IPS DF 6.9 (cell line): ENCODE data around the gene PYY.
A peak's percentile ranks its signal among the peaks of the same experiment; 100 is the strongest.

ENCODE experiments used
- DNase-seq: peaks from one replicate; pipeline ENCODE4 v3.0.0-alpha.2; 2013; ENCODE audit warnings: low read depth, low spot score
- H3K27ac ChIP-seq: one replicate; pipeline ENCODE4 v1.5.1; 2013; ENCODE audit warnings: low read length, control low read depth
- H3K27me3 ChIP-seq: 2 replicates; pipeline ENCODE4 v1.6.1; 2013; ENCODE audit warnings: mild to moderate bottlenecking, low read length; ENCODE audit not compliant: control insufficient read depth, insufficient read depth
- H3K36me3 ChIP-seq: 2 replicates; pipeline ENCODE4 v1.6.1; 2013; ENCODE audit warnings: low read length; ENCODE audit not compliant: control insufficient read depth, insufficient read depth
- H3K4me1 ChIP-seq: 2 replicates; pipeline ENCODE4 v1.6.1; 2013; ENCODE audit warnings: low read length; ENCODE audit not compliant: control insufficient read depth, insufficient read depth
- H3K4me3 ChIP-seq: 2 replicates; pipeline ENCODE4 v1.5.1; 2013; ENCODE audit warnings: mild to moderate bottlenecking, low read length
- H3K9me3 ChIP-seq: 2 replicates; pipeline ENCODE4 v1.6.1; 2013; ENCODE audit warnings: low read length, inconsistent platforms; ENCODE audit not compliant: control insufficient read depth, insufficient read depth
- WGBS: extraction: QIAGEN DNeasy Blood & Tissue Kit; methylation state at CpG from one replicate; pipeline ENCODE4 v1.1.7; 2013; ENCODE audit warnings: mixed read lengths, missing lambda C conversion rate; ENCODE audit not compliant: insufficient read length, insufficient coverage; 5-methylcytosine and 5-hydroxymethylcytosine counted together

PYY gene

DNA sequence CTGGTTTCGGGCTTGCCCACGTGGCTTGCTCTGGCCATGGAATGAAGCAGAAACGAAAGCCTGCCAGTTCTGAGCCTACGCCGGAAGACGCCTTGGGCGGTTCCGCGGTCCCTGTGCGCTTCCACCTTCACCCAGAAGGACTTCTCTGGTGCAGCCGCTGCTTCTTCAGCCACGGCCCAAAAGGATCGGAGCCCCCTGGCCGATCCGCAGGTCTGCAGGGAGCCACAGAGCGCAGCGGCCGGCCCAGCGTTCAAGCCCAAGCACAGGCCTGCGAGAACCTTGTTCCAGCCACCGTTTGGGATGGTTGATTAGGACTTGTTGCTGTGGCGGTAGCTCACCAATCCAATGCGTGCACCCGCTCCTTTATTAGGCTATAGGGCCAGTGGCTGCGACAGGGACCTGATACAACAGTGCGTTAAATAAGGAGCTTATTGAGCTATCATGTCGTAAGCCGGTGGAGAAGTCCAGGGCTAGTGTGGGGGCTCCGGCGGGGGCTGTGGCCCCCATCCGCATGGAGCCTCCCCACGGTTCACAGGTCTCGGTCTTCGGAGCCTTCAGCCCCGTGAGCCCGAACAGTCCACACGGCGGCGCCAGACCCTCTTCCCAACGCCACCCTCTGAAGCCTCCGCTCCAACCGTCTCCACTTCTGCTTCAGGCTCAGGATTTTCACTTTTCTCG, 36.3 kb downstream of the PYY start:
- H3K4me1 ChIP-seq, result peaks cover 5% of the 10 kb centered on the region
- WGBS, result no CpG with 5 or more reads among the region's 43 CpGs
- no peak overlapping the region for H3K27ac ChIP-seq
- H3K9me3 ChIP-seq, result no peaks in the 10 kb centered on the region
- no peaks in the 10 kb centered on the region for H3K27me3 ChIP-seq
- no peaks in the 10 kb centered on the region for H3K36me3 ChIP-seq
- no peak for DNase-seq
- H3K4me3 ChIP-seq, result peak overlapping the region; percentile 3; the same call in 1 of the 2 replicates

- no peaks in the 10 kb centered on the region for H3K27me3 ChIP-seq
- DNase-seq, result no peak
- peaks cover 5% of the 10 kb centered on the region for H3K4me1 ChIP-seq
- no peak overlapping the region; the same call in 1 of the 2 replicates for H3K4me3 ChIP-seq
- no peak overlapping the region for H3K27ac ChIP-seq
- H3K36me3 ChIP-seq, result no peaks in the 10 kb centered on the region
- WGBS, result no CpG with 5 or more reads among the region's 8 CpGs
- no peaks in the 10 kb centered on the region for H3K9me3 ChIP-seq
Measured at GRCh38 chr17:43917016-43917347, 36.8 kb downstream of the PYY start.

DNA sequence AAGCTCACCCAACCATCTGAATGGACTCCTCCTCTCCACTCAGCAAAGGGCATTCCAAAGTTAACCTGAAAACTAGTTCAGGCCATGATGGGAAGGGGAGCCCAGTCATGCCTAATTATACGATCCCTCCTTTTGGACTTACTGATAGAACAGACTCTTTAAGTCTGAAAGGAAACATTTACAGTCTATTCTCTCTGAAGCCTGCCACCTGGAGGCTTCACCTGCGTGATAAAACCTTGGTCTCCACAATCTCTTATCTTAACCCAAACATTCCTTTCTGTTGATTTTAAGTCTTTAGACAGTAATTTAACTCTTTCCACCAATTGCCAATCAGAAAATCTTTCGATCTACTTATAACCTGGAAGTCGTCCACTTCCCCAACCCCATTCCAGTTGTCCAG, 37.4 kb downstream of the PYY start:
- no CpG with 5 or more reads among the region's 4 CpGs for WGBS
- no peak for DNase-seq
- Histone ChIP-seq H3K9me3 (no peaks in the 10 kb centered on the region), H3K4me3 (no peak overlapping the region), H3K4me1 (peaks cover 5% of the 10 kb centered on the region), H3K36me3 (no peaks in the 10 kb centered on the region), H3K27ac (no peak overlapping the region), H3K27me3 (no peaks in the 10 kb centered on the region)

DNA sequence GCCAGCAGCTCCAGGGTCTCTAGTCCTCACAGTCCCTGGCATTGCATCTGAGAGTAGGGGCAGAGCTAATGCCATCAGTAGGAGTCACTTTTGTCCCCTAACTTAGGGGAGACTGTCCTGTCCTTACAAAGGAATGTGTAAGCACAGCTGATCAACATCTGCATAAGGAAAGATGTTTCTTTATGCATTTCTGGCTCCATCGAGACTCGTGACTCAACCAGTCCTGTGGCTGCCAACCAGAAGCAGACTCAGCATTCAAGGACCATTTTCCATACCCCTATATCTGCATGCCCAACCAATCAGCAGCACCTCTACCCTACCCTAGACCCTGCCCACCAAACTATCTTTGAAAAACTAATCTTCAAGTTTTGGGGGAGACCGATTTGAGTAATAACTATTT, 38.2 kb downstream of the PYY start:
- WGBS, result no CpG with 5 or more reads among the region's 3 CpGs
- no peaks in the 10 kb centered on the region for H3K9me3 ChIP-seq
- no peak overlapping the region for H3K27ac ChIP-seq
- H3K4me3 ChIP-seq, result no peak overlapping the region
- H3K4me1 ChIP-seq, result peaks cover 5% of the 10 kb centered on the region
- DNase-seq, result no peak
- H3K36me3 ChIP-seq, result no peaks in the 10 kb centered on the region
- no peaks in the 10 kb centered on the region for H3K27me3 ChIP-seq

- H3K9me3 ChIP-seq, result no peaks in the 10 kb centered on the region
- no peaks in the 10 kb centered on the region for H3K36me3 ChIP-seq
- H3K27me3 ChIP-seq, result no peaks in the 10 kb centered on the region
- H3K4me3 ChIP-seq, result no peak overlapping the region
- H3K4me1 ChIP-seq, result peaks cover 5% of the 10 kb centered on the region
- no peak overlapping the region for H3K27ac ChIP-seq
- no CpG with 5 or more reads among the region's 2 CpGs for WGBS
- no peak for DNase-seq
Measured at GRCh38 chr17:43914451-43914850, 39.3 kb downstream of the PYY start.

GRCh38 chr17:43913584-43913983, 40.2 kb downstream of the PYY start:
- no peaks in the 10 kb centered on the region for H3K36me3 ChIP-seq
- H3K27me3 ChIP-seq, result no peaks in the 10 kb centered on the region; the same call in 1 of the 2 replicates

DNA sequence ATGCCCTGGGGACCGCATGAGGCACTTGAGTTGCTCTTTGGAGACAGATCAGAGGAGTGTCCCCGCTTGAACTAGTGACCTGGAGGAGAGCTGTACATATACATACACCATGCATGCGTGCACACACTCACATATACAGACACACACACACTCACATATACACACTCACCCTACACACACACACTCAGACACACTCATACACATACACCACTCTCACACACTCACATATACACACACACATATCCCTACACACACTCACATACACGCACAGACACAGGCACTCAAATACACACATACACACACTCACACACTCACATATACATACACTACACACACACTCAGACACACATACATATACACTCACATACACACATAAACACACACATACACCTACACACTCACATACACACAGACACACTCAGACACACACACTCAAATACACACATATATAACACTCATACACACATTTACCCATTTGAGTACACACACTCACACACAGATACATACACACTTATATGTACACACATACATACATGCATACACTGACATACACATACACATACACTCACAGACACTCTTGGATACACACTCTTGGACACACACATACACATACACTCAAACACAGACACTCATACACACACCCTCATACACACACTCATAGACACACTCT, 41.0 kb downstream of the PYY start:
- 100% methylated on average over 1 of the region's 4 CpGs for WGBS
- peaks cover 5% of the 10 kb centered on the region for H3K4me1 ChIP-seq
- no peak for DNase-seq

More at GRCh38 chr17:43913584-43913983, 40.2 kb downstream of the PYY start:
- no CpG with 5 or more reads among the region's 6 CpGs for whole genome bisulfite sequencing
- no peak overlapping the region for H3K27ac ChIP-seq
- H3K9me3 ChIP-seq, result no peaks in the 10 kb centered on the region
- peaks cover 5% of the 10 kb centered on the region for H3K4me1 ChIP-seq
- no peak overlapping the region for H3K4me3 ChIP-seq
- no peak for DNase-seq

GRCh38 chr17:43911904-43912303, 41.8 kb downstream of the PYY start:
- Histone ChIP-seq H3K36me3 (no peaks in the 10 kb centered on the region), H3K4me1 (peaks cover 4% of the 10 kb centered on the region), H3K4me3 (no peak overlapping the region), H3K9me3 (no peaks in the 10 kb centered on the region), H3K27ac (no peak overlapping the region), H3K27me3 (no peaks in the 10 kb centered on the region; the same call in 1 of the 2 replicates)
- no CpG with 5 or more reads among the region's 8 CpGs for WGBS
- no peak for DNase-seq

More for the DNA sequence above, 41.0 kb downstream of the PYY start:
- no peaks in the 10 kb centered on the region for H3K9me3 ChIP-seq
- H3K27me3 ChIP-seq, result no peaks in the 10 kb centered on the region; the same call in 1 of the 2 replicates
- no peaks in the 10 kb centered on the region for H3K36me3 ChIP-seq
- H3K27ac ChIP-seq, result no peak overlapping the region
- no peak overlapping the region for H3K4me3 ChIP-seq

GRCh38 chr17:43909537-43910231, 44.1 kb downstream of the PYY start:
- Histone ChIP-seq H3K27ac (no peak overlapping the region), H3K27me3 (no peaks in the 10 kb centered on the region; the same call in 1 of the 2 replicates), H3K9me3 (no peaks in the 10 kb centered on the region), H3K36me3 (no peaks in the 10 kb centered on the region), H3K4me3 (no peak overlapping the region), H3K4me1 (peaks cover 4% of the 10 kb centered on the region)
- no peak for DNase-seq
- no CpG with 5 or more reads among the region's 7 CpGs for whole genome bisulfite sequencing

DNA sequence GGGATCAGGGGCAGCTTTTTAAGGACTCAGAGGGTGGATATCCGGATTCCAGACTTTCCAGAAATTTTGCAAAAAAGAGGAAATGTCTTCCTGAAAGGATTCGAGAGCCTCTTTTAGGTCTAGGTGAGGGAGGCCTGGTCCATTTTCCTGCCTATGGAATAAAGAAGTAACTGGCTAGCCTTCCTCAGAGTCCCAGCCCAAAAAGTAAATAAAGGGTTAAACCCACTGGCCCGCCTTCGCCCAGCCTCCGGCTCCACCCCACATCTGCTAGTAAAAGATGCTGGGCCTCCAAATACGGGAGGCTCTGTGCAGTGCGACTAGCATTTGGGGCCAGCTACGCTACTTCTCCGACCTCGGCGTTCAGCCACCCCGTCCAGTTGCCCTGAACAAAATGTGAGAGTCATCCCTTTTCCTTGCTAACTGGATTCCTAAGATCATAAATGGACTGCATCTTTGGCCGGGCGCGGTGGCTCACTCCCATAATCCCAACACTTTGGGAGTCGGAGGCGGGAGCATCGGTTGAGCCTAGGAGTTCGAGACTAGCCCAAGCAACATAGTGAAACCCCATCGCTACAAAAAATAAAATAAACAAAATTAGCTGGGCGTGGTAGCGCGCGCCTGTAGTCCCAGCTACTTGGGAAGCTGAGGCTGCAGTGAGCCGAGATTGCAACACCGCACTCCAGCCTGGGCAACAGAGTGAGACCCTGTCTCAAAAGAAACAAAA, 45.6 kb downstream of the PYY start:
- Histone ChIP-seq H3K27ac (no peak overlapping the region), H3K4me3 (peak overlapping the region; percentile 69; the same call in 1 of the 2 replicates)
- WGBS, result no CpG with 5 or more reads among the region's 26 CpGs

More for the DNA sequence above, 45.6 kb downstream of the PYY start:
- H3K9me3 ChIP-seq, result no peaks in the 10 kb centered on the region
- no peaks in the 10 kb centered on the region for H3K36me3 ChIP-seq
- DNase-seq, result no peak
- peaks cover 4% of the 10 kb centered on the region for H3K4me1 ChIP-seq
- no peaks in the 10 kb centered on the region; the same call in 1 of the 2 replicates for H3K27me3 ChIP-seq
